ENCODE data around the gene OXCT2. TPM values are rescaled to one million over a fixed set of nuclear protein-coding genes. Genes with fewer than 3 reads are reported as not detected.

Gene OXCT2
- total and polyA plus RNA-seq, 2 donors (not counting 1 experiment from before 2014, with no cell fraction given): 1.0 to 1.9 TPM

DNA sequence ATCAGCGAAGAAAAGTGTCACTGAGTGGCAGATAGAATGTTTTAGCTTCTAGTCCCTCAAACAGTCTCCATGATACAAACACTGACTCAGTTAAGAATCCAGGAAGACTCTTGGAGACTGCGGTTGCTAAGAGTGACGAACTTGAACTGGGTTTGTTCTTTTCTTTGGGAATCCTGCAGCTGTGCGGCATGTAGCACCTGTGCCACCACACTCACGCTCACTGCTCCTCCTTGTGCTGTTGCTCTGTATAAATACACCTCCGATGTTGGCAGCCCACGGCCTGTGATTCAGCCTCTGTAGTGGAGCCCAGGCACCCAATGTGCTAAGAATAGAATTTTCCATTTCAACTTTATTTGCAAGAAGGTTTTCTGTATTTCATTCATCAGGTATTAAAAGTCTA, 38.0 kb downstream of the OXCT2 start:
- ChIA-PET POLR2A (no interaction called here), CTCF (no interaction called here)
- DNase-seq (no peak), ATAC-seq (ENCODE audit: low read depth) (no peak)
- Mint-ChIP-seq H3K27ac (no peak overlapping the region), H3K4me1 (peaks cover 2% of the 10 kb centered on the region), H3K4me3 (no peak overlapping the region), H3K27me3 (peaks cover 52% of the 10 kb centered on the region), H3K9me3 (ENCODE audit: insufficient read depth) (peaks cover 2% of the 10 kb centered on the region)
- H4K20me1 ChIP-seq (ENCODE audit: control insufficient read depth, insufficient read depth, low read length, poor library complexity, severe bottlenecking): no peaks in the 10 kb centered on the region
- peaks cover 0 to under 1% of the 10 kb centered on the region in 2 donors for H3K4me1 ChIP-seq (ENCODE audit: control insufficient read depth in 2 of 2, insufficient read depth in 2 of 2, low read length in 2 of 2)
- no peaks in the 10 kb centered on the region for H3K79me2 ChIP-seq (ENCODE audit: control insufficient read depth, insufficient read depth, low read length)
- no peaks in the 10 kb centered on the region for H3K9me3 ChIP-seq (ENCODE audit: control extremely low read depth in 1 of 3, control insufficient read depth in 2 of 3, insufficient read depth in 1 of 3, low read length in 2 of 3)
- no peaks in the 10 kb centered on the region for H3K36me3 ChIP-seq (replicated peaks in 1 of 2; ENCODE audit: control extremely low read depth in 1 of 2, control insufficient read depth in 1 of 2, extremely low read depth in 1 of 2, insufficient read depth in 2 of 2, low read length in 1 of 2)
- no peak overlapping the region for H2AFZ ChIP-seq (ENCODE audit: insufficient read depth, low read depth, low read length, poor library complexity, severe bottlenecking)
- no peak overlapping the region for H3K27ac ChIP-seq (ENCODE audit: low read length in 2 of 2)
- WGBS (ENCODE audit: insufficient coverage): 83% methylated on average over 5 of the region's 7 CpGs
- TF ChIP-seq EZH2 (IDR thresholded peaks at IDR 0.05; ENCODE audit: borderline replicate concordance, insufficient read depth, low read depth, low read length, poor library complexity, severe bottlenecking): no peak
- TF ChIP-seq, protein P1, sequence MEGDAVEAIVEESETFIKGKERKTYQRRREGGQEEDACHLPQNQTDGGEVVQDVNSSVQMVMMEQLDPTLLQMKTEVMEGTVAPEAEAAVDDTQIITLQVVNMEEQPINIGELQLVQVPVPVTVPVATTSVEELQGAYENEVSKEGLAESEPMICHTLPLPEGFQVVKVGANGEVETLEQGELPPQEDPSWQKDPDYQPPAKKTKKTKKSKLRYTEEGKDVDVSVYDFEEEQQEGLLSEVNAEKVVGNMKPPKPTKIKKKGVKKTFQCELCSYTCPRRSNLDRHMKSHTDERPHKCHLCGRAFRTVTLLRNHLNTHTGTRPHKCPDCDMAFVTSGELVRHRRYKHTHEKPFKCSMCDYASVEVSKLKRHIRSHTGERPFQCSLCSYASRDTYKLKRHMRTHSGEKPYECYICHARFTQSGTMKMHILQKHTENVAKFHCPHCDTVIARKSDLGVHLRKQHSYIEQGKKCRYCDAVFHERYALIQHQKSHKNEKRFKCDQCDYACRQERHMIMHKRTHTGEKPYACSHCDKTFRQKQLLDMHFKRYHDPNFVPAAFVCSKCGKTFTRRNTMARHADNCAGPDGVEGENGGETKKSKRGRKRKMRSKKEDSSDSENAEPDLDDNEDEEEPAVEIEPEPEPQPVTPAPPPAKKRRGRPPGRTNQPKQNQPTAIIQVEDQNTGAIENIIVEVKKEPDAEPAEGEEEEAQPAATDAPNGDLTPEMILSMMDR (IDR thresholded peaks at IDR 0.05): no peak
- H3K4me2 ChIP-seq (replicated peaks; ENCODE audit: low read depth, low read length, poor library complexity, severe bottlenecking): no peak overlapping the region
- intact Hi-C loops (cut with micrococcal nuclease): no loop called here
- H3K9ac ChIP-seq (ENCODE audit: low read length): no peak overlapping the region
- H3K27me3 ChIP-seq (replicated peaks in 1 of 4; ENCODE audit: control extremely low read depth in 1 of 4, control insufficient read depth in 3 of 4, insufficient read depth in 4 of 4, low read length in 3 of 4): peaks cover 0 to 48% (median 26%) of the 10 kb centered on the region in 4 experiments
- H3K4me3 ChIP-seq (ENCODE audit: control extremely low read depth in 1 of 5, extremely low read depth in 1 of 5, insufficient read depth in 1 of 5, low read depth in 2 of 5, low read length in 4 of 5): no peak overlapping the region

DNA sequence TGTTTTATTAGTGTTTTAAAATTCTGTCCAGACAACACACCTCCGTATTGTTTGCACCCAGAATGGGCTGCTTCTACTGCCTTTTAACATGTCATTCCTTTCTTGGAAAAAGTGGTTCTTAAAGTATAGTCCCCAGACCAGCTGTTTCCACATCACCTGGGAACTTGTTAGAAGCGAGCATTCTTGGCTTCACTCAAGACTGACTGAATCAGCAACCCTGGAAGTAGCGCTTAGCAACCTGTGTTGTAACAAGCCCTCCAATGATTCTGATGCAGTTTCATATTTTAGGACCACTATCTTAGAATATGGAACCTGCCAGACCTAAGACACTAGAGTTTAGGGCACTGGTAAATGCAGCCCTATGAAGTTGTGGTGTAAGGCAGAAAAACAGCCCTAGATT, 38.4 kb downstream of the OXCT2 start:
- intact Hi-C loops (cut with micrococcal nuclease): no loop called here
- Histone ChIP-seq H3K9ac (ENCODE audit: low read length) (no peak overlapping the region), H3K4me1 (ENCODE audit: control insufficient read depth in 2 of 2, insufficient read depth in 2 of 2, low read length in 2 of 2) (peaks cover 0 to 2% of the 10 kb centered on the region in 2 donors), H4K20me1 (ENCODE audit: control insufficient read depth, insufficient read depth, low read length, poor library complexity, severe bottlenecking) (no peaks in the 10 kb centered on the region), H3K27me3 (replicated peaks in 1 of 4; ENCODE audit: control extremely low read depth in 1 of 4, control insufficient read depth in 3 of 4, insufficient read depth in 4 of 4, low read length in 3 of 4) (peaks cover 0 to 52% (median 28%) of the 10 kb centered on the region in 4 experiments), H3K27ac (ENCODE audit: low read length in 2 of 2) (no peak overlapping the region), H3K79me2 (ENCODE audit: control insufficient read depth, insufficient read depth, low read length) (no peaks in the 10 kb centered on the region), H3K4me2 (replicated peaks; ENCODE audit: low read depth, low read length, poor library complexity, severe bottlenecking) (no peak overlapping the region), H3K9me3 (ENCODE audit: control extremely low read depth in 1 of 3, control insufficient read depth in 2 of 3, insufficient read depth in 1 of 3, low read length in 2 of 3) (no peaks in the 10 kb centered on the region), H2AFZ (ENCODE audit: insufficient read depth, low read depth, low read length, poor library complexity, severe bottlenecking) (no peak overlapping the region), H3K4me3 (ENCODE audit: control extremely low read depth in 1 of 5, extremely low read depth in 1 of 5, insufficient read depth in 1 of 5, low read depth in 2 of 5, low read length in 4 of 5) (no peak overlapping the region), H3K36me3 (replicated peaks in 1 of 2; ENCODE audit: control extremely low read depth in 1 of 2, control insufficient read depth in 1 of 2, extremely low read depth in 1 of 2, insufficient read depth in 2 of 2, low read length in 1 of 2) (no peaks in the 10 kb centered on the region)
- H3K9me3 Mint-ChIP-seq (ENCODE audit: insufficient read depth): peaks cover 2% of the 10 kb centered on the region
- H3K27me3 Mint-ChIP-seq: peaks cover 56% of the 10 kb centered on the region
- no peak overlapping the region for H3K4me3 Mint-ChIP-seq
- 83% methylated on average over 2 of the region's 3 CpGs for WGBS (ENCODE audit: insufficient coverage)
- H3K27ac Mint-ChIP-seq: no peak overlapping the region
- ATAC-seq (ENCODE audit: low read depth) (no peak), DNase-seq (no peak)
- ChIA-PET POLR2A (no interaction called here), CTCF (interaction anchor here (1.0 kb wide), 1 partner anchor 79 kb away, joined by 3 read pairs; no protein-coding TSS in a partner anchor)
- TF ChIP-seq EZH2 (IDR thresholded peaks at IDR 0.05; ENCODE audit: borderline replicate concordance, insufficient read depth, low read depth, low read length, poor library complexity, severe bottlenecking): no peak
- TF ChIP-seq, protein P1 (IDR thresholded peaks at IDR 0.05): no peak
- H3K4me1 Mint-ChIP-seq: peaks cover 6% of the 10 kb centered on the region
